Liver (tissue), 9 donors: ENCODE measurements around the gene RESP18. TPM values are rescaled to one million over a fixed set of nuclear protein-coding genes. Genes with fewer than 3 reads are reported as not detected.

Source experiments
- DNase-seq: peaks from one replicate; pipeline ENCODE4 v3.0.0-alpha.2; 2017; ENCODE audit warnings: low spot score
- H3K27ac ChIP-seq, 2 donors: one replicate each; pipeline ENCODE4 v1.7.0; 2013; ENCODE audit warnings: inconsistent platforms in 2 of 2, low read length in 2 of 2, control low read depth in 1 of 2, low read depth in 1 of 2, mild to moderate bottlenecking in 1 of 2
- H3K27me3 ChIP-seq, 4 donors: one replicate each; pipeline versions ENCODE4 v1.6.1 to v1.7.0; 2013; ENCODE audit warnings: low read length in 3 of 4, inconsistent platforms in 1 of 4, mild to moderate bottlenecking in 1 of 4, moderate library complexity in 1 of 4; ENCODE audit not compliant: control insufficient read depth in 4 of 4, insufficient read depth in 4 of 4
- H3K36me3 ChIP-seq, 4 donors: one replicate each; pipeline versions ENCODE4 v1.6.1 to v1.7.0; 2013; ENCODE audit warnings: low read length in 3 of 4, mild to moderate bottlenecking in 3 of 4, low read depth in 1 of 4, moderate library complexity in 1 of 4; ENCODE audit not compliant: control insufficient read depth in 4 of 4, insufficient read depth in 3 of 4
- H3K4me1 ChIP-seq, 4 donors: one replicate each; pipeline versions ENCODE4 v1.6.1 to v1.7.0; 2013; ENCODE audit warnings: low read length in 3 of 4, mild to moderate bottlenecking in 3 of 4, moderate library complexity in 1 of 4; ENCODE audit not compliant: control insufficient read depth in 4 of 4, insufficient read depth in 4 of 4
- H3K4me3 ChIP-seq, 3 donors: one replicate each; pipeline versions ENCODE4 v1.6.1 to v1.7.0; 2013; ENCODE audit warnings: low read length in 3 of 3, control low read depth in 1 of 3, low read depth in 1 of 3, mild to moderate bottlenecking in 1 of 3
- H3K9ac ChIP-seq, 2 donors: one replicate each; pipeline ENCODE4 v1.7.0; 2013; ENCODE audit warnings: low read length in 2 of 2, mild to moderate bottlenecking in 2 of 2, moderate library complexity in 2 of 2, control low read depth in 1 of 2, low read depth in 1 of 2
- H3K9me3 ChIP-seq, 4 donors: one replicate each; pipeline versions ENCODE4 v1.6.1 to v1.7.0; 2013; ENCODE audit warnings: low read length in 3 of 4; ENCODE audit not compliant: control insufficient read depth in 4 of 4
- FOXA1 ChIP-seq: IDR thresholded peaks from 2 replicates; pipeline ENCODE4 v1.6.1; 2016; ENCODE audit warnings: antibody characterized with exemption
- JUND ChIP-seq, 2 donors: IDR thresholded peaks; 2 replicates each; pipeline ENCODE4 v1.6.1; 2016; ENCODE audit warnings: antibody characterized with exemption in 2 of 2
- REST ChIP-seq: IDR thresholded peaks from 2 replicates; pipeline ENCODE4 v1.6.1; 2016; ENCODE audit warnings: antibody characterized with exemption, mild to moderate bottlenecking
- WGBS: extraction: QIAGEN DNeasy Blood & Tissue Kit; methylation state at CpG from one replicate; pipeline ENCODE4 v1.1.7; 2013; 5-methylcytosine and 5-hydroxymethylcytosine counted together
- polyA plus RNA-seq, 2 donors: library from polyadenylated mRNA; stranded (reverse) in 1 of 2; unstranded in 1 of 2; fragments of 200-250 nt in 1 of 2; fragments of >200 nt in 1 of 2; fragmentation: Nextera tagmentation in 1 of 2; extraction: Ambion mirVana in 1 of 2; gene quantifications; one replicate each; pipeline versions ENCODE4 v1.2.1 to v1.2.3, GENCODE V29; 2013 to 2015
- total RNA-seq, 2 donors: library from RNA; depleted of rRNA; stranded (reverse); fragments of >200 nt; gene quantifications; one replicate each; pipeline ENCODE4 v1.2.3, GENCODE V29; 2014
- donor health status: healthy.
- donor health status: healthy.
- donor health status: healthy.
- donor health status: healthy.
- donor health status: healthy.

Gene RESP18
- total and polyA plus RNA-seq, 4 donors, result not detected

GRCh38 chr2:219334076-219334475, 1.5 kb upstream of the RESP18 start:
- Histone ChIP-seq H3K9me3 (peaks cover 0 to 11% (median 2%) of the 10 kb centered on the region in 4 donors), H3K4me1 (no peaks in the 10 kb centered on the region), H3K27ac (no peak overlapping the region), H3K4me3 (no peak overlapping the region), H3K36me3 (no peaks in the 10 kb centered on the region), H3K9ac (no peak overlapping the region), H3K27me3 (peaks cover 2 to 12% (median 6%) of the 10 kb centered on the region in 4 donors)
- no peak for DNase-seq
- 73% methylated on average over 2 of the region's 2 CpGs for WGBS
- TF ChIP-seq JUND (IDR thresholded peaks at IDR 0.05) (no peak), REST (no peak), FOXA1 (no peak)

- H3K27ac ChIP-seq, result no peak overlapping the region
Observed at GRCh38 chr2:219331560-219332213, 857 bp downstream of the RESP18 start.

More at GRCh38 chr2:219331560-219332213, 857 bp downstream of the RESP18 start:
- DNase-seq, result peak; percentile 63
- H3K9me3 ChIP-seq, result peaks cover 0 to 11% (median 2%) of the 10 kb centered on the region in 4 donors
- no peaks in the 10 kb centered on the region for H3K36me3 ChIP-seq
- 16% methylated on average over 39 of the region's 39 CpGs for WGBS
- no peak overlapping the region for H3K4me3 ChIP-seq
- no peak overlapping the region for H3K9ac ChIP-seq
- no peaks in the 10 kb centered on the region for H3K4me1 ChIP-seq
- TF ChIP-seq REST (peak; percentile 99), JUND (IDR thresholded peaks at IDR 0.05) (no peak)
- H3K27me3 ChIP-seq, result peaks cover 2 to 12% (median 4%) of the 10 kb centered on the region in 4 donors
